ENCODE measurements around the gene KIFAP3.

Gene KIFAP3

GRCh38 chr1:169886931-169887330 is 187.6 kb downstream of the KIFAP3 start:
- Histone ChIP-seq H3K9me3 (ENCODE audit: insufficient read depth, low read length) (no peaks in the 10 kb centered on the region), H3K9me2 (replicated peaks; ENCODE audit: insufficient read depth, low read length) (no peaks in the 10 kb centered on the region), H3K4me3 (ENCODE audit: insufficient read depth, low read length, poor library complexity, severe bottlenecking) (no peak overlapping the region), H3F3A (ENCODE audit: insufficient read depth) (no peaks in the 10 kb centered on the region), H3K79me2 (ENCODE audit: insufficient read depth, low read length) (peaks cover 28% of the 10 kb centered on the region), H3K36me3 (ENCODE audit: low read length) (peaks cover 19% of the 10 kb centered on the region; the same call in 1 of the 2 replicates), H4K20me1 (ENCODE audit: low read depth, low read length) (peaks cover under 1% of the 10 kb centered on the region; the same call in 1 of the 2 replicates), H2AFZ (ENCODE audit: low read depth, low read length, severe bottlenecking) (no peak overlapping the region), H3K9ac (ENCODE audit: low read length) (no peak overlapping the region), H3K27me3 (ENCODE audit: low read length) (no peaks in the 10 kb centered on the region), H3K4me2 (ENCODE audit: low read depth, low read length, poor library complexity, severe bottlenecking) (no peak overlapping the region), H3K27ac (ENCODE audit: low read depth, low read length) (no peak overlapping the region)
- TF ChIP-seq CTCF (IDR thresholded peaks at IDR 0.05; ENCODE audit: insufficient read depth, low read length, poor library complexity, severe bottlenecking) (no peak), EZH2phosphoT487 (conservative IDR thresholded peaks at IDR 0.05; ENCODE audit: low read length) (no peak)

GRCh38 chr1:169886422-169886821 is 188.1 kb downstream of the KIFAP3 start:
- Histone ChIP-seq H3K79me2 (ENCODE audit: insufficient read depth, low read length) (peaks cover 23% of the 10 kb centered on the region), H3K27me3 (ENCODE audit: low read length) (no peaks in the 10 kb centered on the region), H2AFZ (ENCODE audit: low read depth, low read length, severe bottlenecking) (no peak overlapping the region), H3K36me3 (ENCODE audit: low read length) (peaks cover 19% of the 10 kb centered on the region; the same call in 1 of the 2 replicates), H3K9ac (ENCODE audit: low read length) (no peak overlapping the region), H3K9me2 (replicated peaks; ENCODE audit: insufficient read depth, low read length) (no peaks in the 10 kb centered on the region), H3K4me2 (ENCODE audit: low read depth, low read length, poor library complexity, severe bottlenecking) (no peak overlapping the region), H3K27ac (ENCODE audit: low read depth, low read length) (no peak overlapping the region), H3F3A (ENCODE audit: insufficient read depth) (no peaks in the 10 kb centered on the region), H4K20me1 (ENCODE audit: low read depth, low read length) (no peaks in the 10 kb centered on the region), H3K9me3 (ENCODE audit: insufficient read depth, low read length) (no peaks in the 10 kb centered on the region), H3K4me3 (ENCODE audit: insufficient read depth, low read length, poor library complexity, severe bottlenecking) (no peak overlapping the region)
- TF ChIP-seq EZH2phosphoT487 (conservative IDR thresholded peaks at IDR 0.05; ENCODE audit: low read length) (no peak), CTCF (IDR thresholded peaks at IDR 0.05; ENCODE audit: insufficient read depth, low read length, poor library complexity, severe bottlenecking) (no peak)

- Histone ChIP-seq H3K36me3 (ENCODE audit: low read length) (peaks cover 19% of the 10 kb centered on the region; the same call in 1 of the 2 replicates), H3K9me3 (ENCODE audit: insufficient read depth, low read length) (no peaks in the 10 kb centered on the region), H3K9me2 (replicated peaks; ENCODE audit: insufficient read depth, low read length) (no peaks in the 10 kb centered on the region), H3K79me2 (ENCODE audit: insufficient read depth, low read length) (peaks cover 13% of the 10 kb centered on the region; the same call in 1 of the 2 replicates), H3K27me3 (ENCODE audit: low read length) (no peaks in the 10 kb centered on the region), H3K27ac (ENCODE audit: low read depth, low read length) (no peak overlapping the region), H3K4me3 (ENCODE audit: insufficient read depth, low read length, poor library complexity, severe bottlenecking) (no peak overlapping the region), H3K4me2 (ENCODE audit: low read depth, low read length, poor library complexity, severe bottlenecking) (no peak overlapping the region), H2AFZ (ENCODE audit: low read depth, low read length, severe bottlenecking) (no peak overlapping the region), H3K9ac (ENCODE audit: low read length) (no peak overlapping the region), H3F3A (ENCODE audit: insufficient read depth) (no peaks in the 10 kb centered on the region), H4K20me1 (ENCODE audit: low read depth, low read length) (no peaks in the 10 kb centered on the region)
- TF ChIP-seq CTCF (IDR thresholded peaks at IDR 0.05; ENCODE audit: insufficient read depth, low read length, poor library complexity, severe bottlenecking) (no peak), EZH2phosphoT487 (conservative IDR thresholded peaks at IDR 0.05; ENCODE audit: low read length) (no peak)
Measured at GRCh38 chr1:169885207-169885606, 189.3 kb downstream of the KIFAP3 start.

Measured in SU-DHL-6 (cell line).